Spleen (tissue), 11 donors: ENCODE data around the gene RPL7A. TPM values are rescaled to one million over a fixed set of nuclear protein-coding genes. Genes with fewer than 3 reads are reported as not detected.

Source experiments
- DNase-seq: peaks from one replicate; pipeline ENCODE4 v3.0.0-alpha.2; 2020
- H3K27ac ChIP-seq, 8 donors: fragments of 200-600 bp; sonication (generic) in 7 of 8; 1 replicate in 4 of 8; 2 replicates in 4 of 8; pipeline versions ENCODE4 v1.5.0 to v1.8.0; 2016 to 2021; ENCODE audit warnings: inconsistent platforms in 4 of 8, mild to moderate bottlenecking in 4 of 8, moderate library complexity in 1 of 8
- H3K27me3 ChIP-seq, 7 donors: fragments of 200-600 bp; sonication (generic) in 6 of 7; replicated peaks in 1 of 7; 1 replicate in 4 of 7; 2 replicates in 3 of 7; pipeline versions ENCODE4 v1.5.0 to v1.8.0; 2016 to 2021; ENCODE audit warnings: inconsistent platforms in 3 of 7, mild to moderate bottlenecking in 1 of 7
- H3K36me3 ChIP-seq, 6 donors: fragments of 200-600 bp; sonication (generic) in 5 of 6; 1 replicate in 4 of 6; 2 replicates in 2 of 6; pipeline versions ENCODE4 v1.5.0 to v1.8.0; 2016 to 2021; ENCODE audit warnings: inconsistent platforms in 2 of 6
- H3K4me1 ChIP-seq, 6 donors: fragments of 200-600 bp; sonication (generic) in 5 of 6; 1 replicate in 3 of 6; 2 replicates in 3 of 6; pipeline versions ENCODE4 v1.5.0 to v1.8.0; 2016 to 2021; ENCODE audit warnings: inconsistent platforms in 3 of 6
- H3K4me3 ChIP-seq, 8 donors: fragments of 200-600 bp; sonication (generic) in 7 of 8; 1 replicate in 4 of 8; 2 replicates in 4 of 8; pipeline versions ENCODE4 v1.5.0 to v1.8.0; 2016 to 2021; ENCODE audit warnings: inconsistent platforms in 4 of 8, mild to moderate bottlenecking in 4 of 8, moderate library complexity in 2 of 8
- H3K9me3 ChIP-seq, 8 donors: fragments of 200-600 bp; sonication (generic) in 7 of 8; 1 replicate in 4 of 8; 2 replicates in 4 of 8; pipeline versions ENCODE4 v1.5.0 to v1.8.0; 2016 to 2021; ENCODE audit warnings: inconsistent platforms in 4 of 8
- CTCF ChIP-seq, 11 experiments: fragments of 200-600 bp in 7 of 11; fragments of 450-650 bp in 4 of 11; sonication (generic) in 4 of 11; IDR thresholded peaks in 8 of 11; conservative IDR thresholded peaks in 3 of 11; 1 replicate in 7 of 11; 2 replicates in 4 of 11; pipeline versions ENCODE4 v1.4.0 to v1.8.0; 2016 to 2021; ENCODE audit warnings: antibody characterized with exemption in 11 of 11, inconsistent platforms in 4 of 11, mild to moderate bottlenecking in 1 of 11
- POLR2A ChIP-seq, 3 donors: fragments of 450-650 bp; IDR thresholded peaks; one replicate each; pipeline ENCODE4 v1.5.1; 2017; ENCODE audit warnings: antibody characterized with exemption in 3 of 3, mild to moderate bottlenecking in 1 of 3
- POLR2AphosphoS5 ChIP-seq, 3 donors: sonication (generic); formaldehyde crosslinking; IDR thresholded peaks; one replicate each; pipeline ENCODE4 v1.5.1; 2017; ENCODE audit warnings: antibody characterized with exemption in 3 of 3
- WGBS, 5 donors: extraction: QIAGEN DNeasy Blood & Tissue Kit in 3 of 5; methylation state at CpG; one replicate each; pipeline versions ENCODE4 v1.1.5 to v1.1.7; 2013 to 2018; 5-methylcytosine and 5-hydroxymethylcytosine counted together
- intact Hi-C: fragments of 100-400 bp; cut with DNase I; formaldehyde crosslinking; loops from one replicate; pipeline ENCODE4 v1.15.0; 2023; ENCODE audit warnings: low total_unique reads
- polyA plus RNA-seq, 3 donors: library from polyadenylated mRNA; stranded (reverse); fragments of 200-250 nt; gene quantifications; one replicate each; pipeline ENCODE4 v1.2.1, GENCODE V29; 2013
- total RNA-seq, 7 donors: library from RNA; depleted of rRNA in 3 of 7; stranded (reverse); fragments of >200 nt in 3 of 7; fragmentation: NEBNext Ultra II Directional in 4 of 7; extraction: Animal tissue kit (Norgen Biotek cat#: 25700) in 4 of 7; gene quantifications; one replicate each; pipeline versions ENCODE4 v1.1.0 to v1.2.1, GENCODE V29; 2016 to 2021
- donor health status: healthy with polysubstance abuse.
- donor health status: DM: no; HTN: no; CAD: no; lungs with moderate emphysema.
- donor health status: DM: no; HTN: no; CAD: no.
- donor health status: Bipolar disorder and iron deficiency.
- donor health status: healthy.
- donor health status: DM: no; HTN: no; CAD: no.
- donor health status: DM: yes; HTN: yes; CAD: no.

The RPL7A gene
- total and polyA plus RNA-seq, 10 donors: 1,381 to 6,342 (median 1,755) TPM

GRCh38 chr9:133393399-133393798, 45.4 kb downstream of the RPL7A start:
- H3K9me3 ChIP-seq: no peaks in the 10 kb centered on the region
- H3K27ac ChIP-seq: no peak overlapping the region
- intact Hi-C loops: no loop called here
- no peaks in the 10 kb centered on the region for H3K36me3 ChIP-seq
- peaks cover 0 to 15% (median 0%) of the 10 kb centered on the region in 6 donors for H3K4me1 ChIP-seq
- DNase-seq: no peak
- H3K4me3 ChIP-seq: no peak overlapping the region
- TF ChIP-seq CTCF (IDR thresholded peaks at IDR 0.05 in 8 of 11, conservative IDR thresholded peaks at IDR 0.05 in 3 of 11): no peak
- TF ChIP-seq POLR2AphosphoS5 (IDR thresholded peaks at IDR 0.05): no peak
- no peak for TF ChIP-seq POLR2A (IDR thresholded peaks at IDR 0.05)
- 89 to 95% (median 94%) methylated on average over 3 of the region's 3 CpGs for WGBS, 5 donors
- H3K27me3 ChIP-seq: peaks cover 0 to 41% (median 0%) of the 10 kb centered on the region in 7 donors

- no peak overlapping the region for H3K4me3 ChIP-seq
- peaks cover 0 to 15% (median 0%) of the 10 kb centered on the region in 6 donors for H3K4me1 ChIP-seq
- TF ChIP-seq POLR2AphosphoS5 (IDR thresholded peaks at IDR 0.05): no peak
- no peak for TF ChIP-seq POLR2A (IDR thresholded peaks at IDR 0.05)
- TF ChIP-seq CTCF (IDR thresholded peaks at IDR 0.05 in 8 of 11, conservative IDR thresholded peaks at IDR 0.05 in 3 of 11): no peak
- no peaks in the 10 kb centered on the region for H3K36me3 ChIP-seq
- H3K27ac ChIP-seq: no peak overlapping the region
- intact Hi-C loops: no loop called here
- H3K27me3 ChIP-seq: peaks cover 0 to 38% (median 0%) of the 10 kb centered on the region in 7 donors
- no peak for DNase-seq
- 25 to 37% (median 28%) methylated on average over 3 to 8 of the region's 8 CpGs for WGBS, 5 donors
- H3K9me3 ChIP-seq: no peaks in the 10 kb centered on the region
Measured at GRCh38 chr9:133394687-133395271, 46.8 kb downstream of the RPL7A start.

- TF ChIP-seq CTCF (IDR thresholded peaks at IDR 0.05 in 8 of 11, conservative IDR thresholded peaks at IDR 0.05 in 3 of 11) (no peak), POLR2AphosphoS5 (IDR thresholded peaks at IDR 0.05) (peak in 1 of 3 donors; percentile 52)
- no peaks in the 10 kb centered on the region for H3K9me3 ChIP-seq
- intact Hi-C loops: no loop called here
Measured at GRCh38 chr9:133396952-133397351, 48.9 kb downstream of the RPL7A start.

GRCh38 chr9:133397370-133397769, 49.4 kb downstream of the RPL7A start:
- 73 to 83% (median 76%) methylated on average over 6 of the region's 6 CpGs for WGBS, 5 donors
- no peak for DNase-seq
- Histone ChIP-seq H3K4me1 (peaks cover 0 to 15% (median 0%) of the 10 kb centered on the region in 6 donors), H3K27ac (no peak overlapping the region), H3K27me3 (peaks cover 0 to 21% (median 0%) of the 10 kb centered on the region in 7 donors), H3K9me3 (no peaks in the 10 kb centered on the region), H3K4me3 (no peak overlapping the region), H3K36me3 (peaks cover 0 to 18% (median 0%) of the 10 kb centered on the region in 6 donors)
- no peak for TF ChIP-seq CTCF (IDR thresholded peaks at IDR 0.05 in 8 of 11, conservative IDR thresholded peaks at IDR 0.05 in 3 of 11)
- TF ChIP-seq POLR2A (IDR thresholded peaks at IDR 0.05): no peak
- no peak for TF ChIP-seq POLR2AphosphoS5 (IDR thresholded peaks at IDR 0.05)
- intact Hi-C loops: no loop called here

More at GRCh38 chr9:133396952-133397351, 48.9 kb downstream of the RPL7A start:
- no peak overlapping the region for H3K4me3 ChIP-seq
- peaks cover 0 to 25% (median 0%) of the 10 kb centered on the region in 7 donors for H3K27me3 ChIP-seq
- 44 to 90% (median 50%) methylated on average over 3 to 14 of the region's 14 CpGs for WGBS, 5 donors
- H3K36me3 ChIP-seq: peaks cover 0 to 14% (median 0%) of the 10 kb centered on the region in 6 donors
- no peak overlapping the region for H3K27ac ChIP-seq
- DNase-seq: no peak
- H3K4me1 ChIP-seq: peaks cover 0 to 15% (median 0%) of the 10 kb centered on the region in 6 donors
